Kasumi-1 (cell line): ENCODE results near the gene SPTLC2.
"Not testable (repeated sequence)": the region's sequence is repeated elsewhere in the genome, so short reads cannot be mapped to it uniquely, and the experiment has no call there.

Experiments
- DNase-seq, 2 experiments: peaks; one replicate each; lab custom pipeline; 2025; lab: John Stamatoyannopoulos, UW

SPTLC2 gene

DNA sequence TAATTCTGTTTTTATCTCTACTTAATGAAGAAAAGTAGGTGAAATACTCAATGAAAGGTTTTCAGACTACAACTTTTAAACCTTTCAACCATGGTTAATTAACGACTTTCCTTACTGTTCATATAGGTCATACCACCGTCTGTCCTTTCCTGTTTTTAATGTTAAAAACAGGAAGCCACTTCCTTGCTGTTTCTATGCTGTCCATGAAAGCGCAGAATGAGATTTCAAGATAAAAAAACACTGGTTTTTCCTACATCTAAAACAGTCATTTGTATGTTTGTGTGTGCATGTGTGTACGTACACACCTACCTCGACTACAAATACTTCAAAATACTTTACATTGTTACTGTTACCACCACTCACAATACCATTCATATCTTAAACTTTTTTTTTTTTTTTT lies 27.3 kb downstream of the SPTLC2 start:
- DNase-seq, result peak; percentile 15 to 27

DNA sequence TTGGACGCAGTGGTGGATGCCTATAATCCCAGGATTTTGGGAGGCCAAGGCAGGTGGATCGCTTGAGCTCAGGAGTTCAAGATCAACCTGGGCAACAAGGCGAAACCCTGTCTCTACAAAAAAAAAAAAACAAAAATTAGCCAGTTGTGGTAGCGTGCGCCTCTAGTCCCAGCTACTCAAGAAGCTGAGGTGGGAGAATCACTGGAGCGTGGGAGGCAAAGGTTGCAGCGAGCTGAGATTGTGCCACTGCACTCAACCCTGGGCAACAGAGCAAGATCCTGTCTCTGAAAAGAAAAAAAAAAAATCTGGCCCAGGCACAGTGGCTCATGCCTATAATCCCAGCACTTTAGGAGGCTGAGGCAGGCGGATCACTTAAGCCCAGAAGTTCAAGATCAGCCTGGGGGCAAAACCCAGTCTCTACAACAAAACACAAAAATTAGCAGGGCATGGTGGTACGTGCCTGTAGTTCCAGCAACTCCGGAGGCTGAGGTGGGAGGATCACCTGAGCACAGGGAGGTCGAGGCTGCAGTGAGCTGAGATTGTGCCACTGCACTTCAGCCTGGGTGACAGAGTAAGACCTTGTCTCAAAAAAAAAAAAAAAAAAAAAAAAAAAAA lies 27.9 kb downstream of the SPTLC2 start:
- not testable (repeated sequence) for DNase-seq

GRCh38 chr14:77585385-77585784 lies 31.1 kb downstream of the SPTLC2 start:
- no peak for DNase-seq

DNA sequence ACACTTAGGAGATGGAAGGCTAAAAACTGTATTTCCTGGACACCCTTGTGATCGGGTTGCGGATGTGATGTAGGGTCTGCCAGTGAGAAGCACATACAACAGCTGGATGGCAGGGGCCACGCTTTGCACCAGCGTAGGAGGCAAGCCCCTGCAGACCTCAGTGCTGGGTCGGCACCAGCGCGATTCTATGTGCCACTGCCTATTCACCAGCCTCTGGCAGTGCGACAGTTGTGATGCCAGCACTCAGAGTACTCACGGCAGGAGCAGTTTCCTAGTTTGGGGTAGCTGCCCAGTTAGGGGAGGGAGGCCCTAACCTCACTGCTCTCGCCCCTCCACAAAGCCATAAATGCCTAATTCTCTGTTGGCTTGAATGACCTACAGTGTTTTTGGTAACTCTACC lies 31.6 kb downstream of the SPTLC2 start:
- no peak for DNase-seq

GRCh38 chr14:77583657-77584056 lies 32.8 kb downstream of the SPTLC2 start:
- DNase-seq, result no peak

DNA sequence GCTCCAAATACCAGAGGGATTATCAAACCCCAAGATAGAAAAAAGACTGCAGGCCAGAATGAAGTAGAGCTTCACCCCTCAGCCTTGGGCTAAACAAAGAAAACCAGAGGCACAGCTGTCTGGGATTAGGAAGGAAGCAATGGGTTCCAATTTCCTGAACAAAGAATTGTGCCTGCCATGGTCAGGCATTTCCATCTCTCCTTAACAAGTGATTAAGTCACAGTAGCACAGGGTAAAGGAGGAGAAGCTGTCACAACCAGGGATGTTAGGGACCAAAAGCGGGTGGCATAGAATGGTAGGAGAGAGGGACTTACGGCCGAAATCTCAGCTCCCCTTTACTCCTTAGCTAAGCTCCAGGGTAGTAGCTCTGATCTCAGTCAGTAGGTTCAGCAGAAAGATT lies 33.9 kb downstream of the SPTLC2 start:
- peak; percentile 8 to 12 for DNase-seq

GRCh38 chr14:77580964-77581505 lies 35.4 kb downstream of the SPTLC2 start:
- peak in 1 of 2 experiments; percentile 8 for DNase-seq

DNA sequence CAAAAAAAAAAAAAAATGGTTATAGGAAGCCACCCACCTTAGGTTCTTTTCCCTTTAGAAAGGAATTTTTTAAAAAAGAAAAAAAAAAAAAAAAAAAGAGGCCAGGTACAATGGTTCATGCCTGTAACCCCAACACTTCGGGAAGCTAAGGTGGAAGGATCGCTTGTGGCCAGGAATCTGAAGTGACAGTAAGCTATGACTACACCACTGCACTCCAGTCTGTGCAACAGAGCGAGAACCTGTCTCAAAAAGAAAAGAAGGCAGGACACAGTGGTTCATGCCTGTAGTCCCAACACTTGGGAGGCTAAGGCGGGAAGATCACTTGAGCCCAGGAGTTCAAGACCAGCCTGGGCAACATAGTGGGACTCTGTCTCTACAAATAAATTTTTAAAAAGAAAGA lies 36.0 kb downstream of the SPTLC2 start:
- DNase-seq, result no peak

DNA sequence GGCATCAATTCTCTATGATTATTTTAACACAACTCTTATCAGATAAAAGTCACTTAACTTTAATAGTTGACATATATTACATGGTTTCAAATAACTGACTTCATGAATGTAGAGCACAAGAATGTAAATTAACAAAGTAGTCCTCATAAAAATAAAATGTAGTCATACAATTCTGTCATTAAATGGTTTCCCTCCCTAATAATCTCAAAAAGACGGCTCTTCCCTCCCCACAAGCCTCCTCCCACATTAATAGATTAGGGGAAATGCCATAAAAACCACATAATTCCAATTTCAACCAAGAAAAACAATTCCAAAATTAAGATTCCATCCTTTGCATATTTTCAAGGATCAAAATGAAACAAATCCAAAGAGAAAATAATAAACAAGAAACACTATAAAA lies 36.7 kb downstream of the SPTLC2 start:
- DNase-seq, result no peak

- no peak for DNase-seq
Measured at GRCh38 chr14:77579065-77579464, 37.4 kb downstream of the SPTLC2 start.

- DNase-seq, result no peak
Measured at GRCh38 chr14:77574446-77575115, 41.9 kb downstream of the SPTLC2 start.

DNA sequence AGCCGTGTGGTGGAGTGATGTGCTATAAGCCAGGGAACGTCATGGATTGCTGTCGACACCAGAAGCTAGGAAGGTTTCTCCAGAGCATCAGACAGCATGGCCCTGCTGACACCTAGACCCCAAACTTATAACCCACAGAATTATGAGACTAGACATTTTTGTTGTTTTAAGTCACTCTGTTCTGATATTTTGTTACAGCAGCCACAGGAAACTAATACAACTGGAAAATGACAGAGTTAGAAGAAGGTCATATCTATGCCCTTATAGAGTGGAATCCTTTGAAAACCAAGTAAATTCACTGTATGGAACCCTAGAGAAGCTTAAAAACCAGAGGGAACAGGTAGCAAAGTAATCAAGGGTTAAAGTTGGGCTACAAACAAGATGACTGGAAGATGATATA lies 42.5 kb downstream of the SPTLC2 start:
- no peak for DNase-seq

DNA sequence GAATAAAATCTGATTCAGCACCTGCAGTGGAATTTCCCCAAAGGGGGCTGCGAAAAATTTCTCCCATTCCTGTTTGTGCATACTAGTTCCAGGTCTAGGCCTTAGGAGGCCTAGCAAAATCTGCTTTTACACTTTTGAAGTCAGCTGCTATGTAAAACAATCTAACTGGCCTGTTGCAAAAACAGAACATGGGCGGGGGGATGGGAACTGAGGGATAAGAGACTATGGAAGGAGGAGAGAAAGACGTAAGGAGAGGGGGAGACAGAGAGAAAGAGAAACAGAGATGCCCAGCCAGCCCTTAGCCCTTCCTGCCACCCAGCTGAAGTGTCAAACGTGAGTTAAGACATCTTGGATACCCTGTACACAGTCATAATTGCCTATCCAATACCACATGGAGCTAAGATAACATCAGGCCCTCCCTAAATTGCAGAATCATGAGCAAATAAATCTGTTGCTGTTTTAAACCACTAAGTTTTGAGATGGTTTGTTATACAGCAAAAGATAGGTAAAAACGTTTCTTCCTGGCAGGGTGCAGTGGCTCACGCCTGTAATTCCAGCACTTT lies 45.6 kb downstream of the SPTLC2 start:
- DNase-seq, result no peak

DNA sequence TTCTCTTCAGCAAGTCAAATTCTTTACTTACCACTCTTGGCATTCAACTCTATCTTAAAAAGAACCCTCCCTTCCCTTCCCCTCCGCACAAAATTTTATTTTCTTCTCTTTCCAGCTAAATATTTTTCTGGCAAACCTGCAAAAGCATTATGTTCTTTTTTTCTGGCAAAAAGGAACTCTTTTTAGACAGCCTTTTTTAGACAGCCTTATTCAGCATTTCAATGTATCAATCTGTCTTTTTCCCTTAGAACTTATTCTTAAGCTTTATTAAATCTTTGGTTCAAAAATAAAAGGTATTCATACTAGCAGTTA lies 50.5 kb downstream of the SPTLC2 start:
- no peak for DNase-seq

GRCh38 chr14:77565289-77565993 lies 51.0 kb downstream of the SPTLC2 start:
- peak; percentile 27 to 30 for DNase-seq

DNA sequence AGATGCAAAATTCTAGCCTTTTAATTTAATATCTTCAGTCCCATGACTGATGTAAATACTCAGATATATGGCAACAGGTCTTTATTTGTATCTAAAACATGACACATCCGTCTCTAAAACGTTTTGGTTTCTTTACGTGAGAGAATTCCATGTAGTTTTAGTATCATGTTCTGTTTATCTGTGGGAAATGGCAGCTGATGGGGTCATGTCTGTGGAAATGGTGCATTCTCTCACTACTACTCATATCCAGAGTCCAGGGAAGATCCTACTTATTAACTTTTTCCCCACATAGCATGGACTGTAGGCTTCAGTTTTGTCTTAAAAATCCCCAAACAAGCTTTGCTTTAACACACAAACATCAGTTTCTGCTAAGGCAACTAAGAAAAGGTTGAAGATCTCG lies 53.8 kb downstream of the SPTLC2 start:
- no peak for DNase-seq

GRCh38 chr14:77561881-77562280 lies 54.6 kb downstream of the SPTLC2 start:
- DNase-seq, result no peak

- no peak for DNase-seq
Measured at GRCh38 chr14:77559381-77559780, 57.1 kb downstream of the SPTLC2 start.

- DNase-seq, result no peak
Measured at GRCh38 chr14:77557391-77557790, 59.0 kb downstream of the SPTLC2 start.

DNA sequence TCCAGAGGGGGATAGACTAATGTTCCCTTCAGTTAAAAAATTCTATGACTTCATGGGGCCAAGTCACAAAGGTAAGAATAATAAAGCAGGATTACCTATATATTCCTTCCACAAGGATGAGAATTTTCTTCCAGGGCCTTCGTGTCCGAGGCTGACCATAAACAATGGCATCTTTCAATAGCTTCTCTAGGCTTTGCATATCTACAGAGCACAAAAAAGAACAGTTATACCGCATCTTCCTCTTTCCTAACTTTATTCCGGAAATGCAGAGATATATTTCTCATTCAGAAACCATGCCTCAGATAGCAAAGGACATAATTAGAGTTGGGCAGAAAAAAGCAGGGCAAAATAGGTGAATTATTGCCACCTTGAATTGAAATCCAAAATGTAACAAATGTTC lies 59.5 kb downstream of the SPTLC2 start:
- no peak for DNase-seq

DNA sequence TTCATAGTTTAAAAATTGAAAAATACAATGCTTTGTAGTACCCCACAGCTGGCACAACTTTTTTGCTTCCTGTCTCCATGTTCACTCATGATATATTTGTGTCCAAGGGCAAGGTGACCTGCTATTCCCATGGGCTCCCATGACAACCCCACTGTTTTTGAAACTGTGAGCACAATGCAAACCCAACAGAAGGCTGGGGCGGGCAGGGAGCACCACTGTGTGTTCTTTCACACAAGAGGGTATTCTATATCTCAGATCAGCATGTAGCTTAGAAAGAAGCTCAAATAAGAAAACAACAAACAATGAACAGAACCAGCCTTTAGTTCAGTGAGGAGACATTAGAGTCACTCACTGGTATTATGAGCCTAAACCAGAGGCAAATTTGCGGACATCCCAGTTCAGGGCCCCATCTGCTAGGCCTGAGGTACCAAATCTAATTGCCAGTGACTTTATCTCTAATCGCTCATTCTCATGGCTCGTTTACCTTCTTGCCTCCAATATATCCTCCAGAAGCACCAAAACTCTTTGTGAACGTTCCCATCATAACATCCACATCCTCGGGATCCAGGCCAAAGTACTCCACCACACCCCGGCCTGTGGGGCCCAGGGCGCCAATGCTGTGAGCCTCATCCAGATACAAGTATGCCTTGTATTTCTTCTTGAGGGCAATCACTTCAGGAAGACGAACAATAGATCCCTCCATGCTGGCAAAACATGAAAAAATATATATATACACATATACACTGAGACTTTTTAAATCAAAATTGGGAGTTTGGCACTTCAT lies 61.4 kb downstream of the SPTLC2 start:
- DNase-seq, result no peak

DNA sequence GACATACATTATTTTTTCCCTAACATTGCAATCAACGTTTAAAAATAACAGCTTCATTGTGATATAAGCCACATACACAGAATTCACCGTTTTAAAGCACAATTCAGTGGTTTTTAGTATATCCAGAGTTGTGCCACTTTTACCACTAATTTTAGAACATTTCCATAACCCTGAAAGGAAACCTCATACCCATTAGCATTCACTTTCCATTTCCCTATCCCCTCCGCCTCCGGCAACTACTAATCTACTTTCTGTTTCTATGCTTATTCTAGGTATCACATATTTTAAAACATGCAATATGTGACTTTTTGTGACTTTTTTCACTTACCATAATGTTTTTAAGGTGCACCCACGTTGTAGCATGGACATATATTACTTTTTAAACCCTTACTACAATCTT lies 62.2 kb downstream of the SPTLC2 start:
- DNase-seq, result no peak
